Stomach (tissue), 9 donors: ENCODE measurements around the gene RPS2. TPM values are rescaled to one million over a fixed set of nuclear protein-coding genes. Genes with fewer than 3 reads are reported as not detected.
"Not testable (repeated sequence)": the region's sequence is repeated elsewhere in the genome, so short reads cannot be mapped to it uniquely, and the experiment has no call there.

Experiments used
- DNase-seq, 2 donors: peaks; one replicate each; pipeline versions ENCODE4 v3.0.0 to v3.0.0-alpha.2; 2013 to 2019
- H3K27ac ChIP-seq, 5 donors: fragments of 200-600 bp in 4 of 5; sonication (generic) in 4 of 5; one replicate each; pipeline ENCODE4 v1.5.1; 2013 to 2019; ENCODE audit warnings: mild to moderate bottlenecking in 1 of 5, moderate library complexity in 1 of 5
- H3K27me3 ChIP-seq, 3 donors: fragments of 200-600 bp; sonication (generic); one replicate each; pipeline ENCODE4 v1.5.1; 2017 to 2019; ENCODE audit warnings: mixed run types in 1 of 3
- H3K36me3 ChIP-seq, 4 donors: fragments of 200-600 bp; sonication (generic); 1 replicate in 3 of 4; 2 replicates in 1 of 4; pipeline ENCODE4 v1.5.1; 2016 to 2019
- H3K4me1 ChIP-seq, 4 donors: fragments of 200-600 bp; sonication (generic); one replicate each; pipeline ENCODE4 v1.5.1; 2016 to 2019
- H3K4me3 ChIP-seq, 4 donors: fragments of 200-600 bp; sonication (generic) in 3 of 4; one replicate each; pipeline ENCODE4 v1.5.1; 2016 to 2019; ENCODE audit warnings: mild to moderate bottlenecking in 1 of 4
- H3K9me3 ChIP-seq, 4 donors: fragments of 200-600 bp; sonication (generic); one replicate each; pipeline ENCODE4 v1.5.1; 2016 to 2019
- EP300 ChIP-seq: sonication (generic); formaldehyde crosslinking; IDR thresholded peaks from one replicate; pipeline ENCODE4 v1.6.1; 2017; ENCODE audit warnings: antibody characterized with exemption
- POLR2A ChIP-seq, 4 donors: fragments of 450-650 bp; IDR thresholded peaks; one replicate each; pipeline ENCODE4 v1.6.1; 2016; ENCODE audit warnings: antibody characterized with exemption in 4 of 4, control low read depth in 2 of 4, mild to moderate bottlenecking in 1 of 4, moderate library complexity in 1 of 4
- POLR2AphosphoS5 ChIP-seq, 3 donors: sonication (generic); formaldehyde crosslinking; IDR thresholded peaks; one replicate each; pipeline ENCODE4 v1.6.1; 2016; ENCODE audit warnings: antibody characterized with exemption in 3 of 3
- WGBS, 5 donors: extraction: QIAGEN DNeasy Blood & Tissue Kit in 3 of 5; methylation state at CpG; one replicate each; pipeline versions ENCODE4 v1.1.5 to v1.1.7; 2013 to 2018; 5-methylcytosine and 5-hydroxymethylcytosine counted together
- intact Hi-C: fragments of 100-400 bp; cut with DNase I; formaldehyde crosslinking; loops from one replicate; pipeline ENCODE4 v1.15.1; 2023; ENCODE audit warnings: low total_unique reads
- polyA plus RNA-seq, 3 donors: library from polyadenylated mRNA; stranded (reverse); fragments of 200-250 nt; gene quantifications; one replicate each; pipeline ENCODE4 v1.2.3, GENCODE V29; 2013
- total RNA-seq, 5 donors: library from RNA; depleted of rRNA; stranded (reverse); fragments of >200 nt; gene quantifications; one replicate each; pipeline versions ENCODE4 v1.1.0 to v1.2.3, GENCODE V29; 2014 to 2016
- TF ChIP-seq, protein P1 (sequence below), 7 experiments: fragments of 450-650 bp in 4 of 7; fragments of 200-600 bp in 3 of 7; sonication (generic) in 3 of 7; IDR thresholded peaks; one replicate each; pipeline ENCODE4 v1.5.1; 2016 to 2019; ENCODE audit warnings: antibody characterized with exemption in 7 of 7, control low read depth in 2 of 7, mild to moderate bottlenecking in 1 of 7
- donor health status: healthy with polysubstance abuse.
- donor health status: Bipolar disorder and iron deficiency.
- donor health status: healthy.

The RPS2 gene
- total and polyA plus RNA-seq, 8 donors = 997 to 4,842 (median 2,511) TPM

DNA sequence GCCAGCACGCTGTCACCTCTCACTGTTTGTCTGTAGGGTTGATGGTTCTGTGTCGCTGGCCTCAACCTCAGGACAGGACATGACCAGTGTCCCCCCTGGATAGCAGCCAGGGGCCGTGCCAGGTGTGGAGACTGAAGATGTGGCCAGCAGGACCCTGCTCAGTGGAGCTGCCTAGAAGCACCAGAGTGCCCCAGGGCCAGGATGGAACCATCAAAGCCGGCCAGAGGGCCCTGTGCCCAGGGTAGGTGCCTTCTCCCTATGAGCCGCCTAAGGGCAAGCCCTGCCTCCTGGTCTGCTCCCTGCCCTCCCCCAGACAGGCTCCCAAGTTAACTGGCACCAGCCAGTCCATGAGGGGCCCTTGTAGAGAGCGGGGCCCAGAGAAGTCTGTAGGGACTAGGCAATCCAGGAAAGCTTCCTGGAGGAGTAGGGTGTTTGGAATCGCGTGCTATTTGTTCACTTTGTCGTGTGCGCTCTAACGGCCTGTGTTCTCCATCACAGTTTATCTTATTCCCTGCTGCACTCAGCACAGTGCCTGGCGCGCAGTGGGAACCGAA lies 5.8 kb downstream of the RPS2 start:
- TF ChIP-seq POLR2AphosphoS5 (IDR thresholded peaks at IDR 0.05) = no peak
- no peak for TF ChIP-seq EP300
- TF ChIP-seq POLR2A (IDR thresholded peaks at IDR 0.05) = no peak
- TF ChIP-seq, protein P1, sequence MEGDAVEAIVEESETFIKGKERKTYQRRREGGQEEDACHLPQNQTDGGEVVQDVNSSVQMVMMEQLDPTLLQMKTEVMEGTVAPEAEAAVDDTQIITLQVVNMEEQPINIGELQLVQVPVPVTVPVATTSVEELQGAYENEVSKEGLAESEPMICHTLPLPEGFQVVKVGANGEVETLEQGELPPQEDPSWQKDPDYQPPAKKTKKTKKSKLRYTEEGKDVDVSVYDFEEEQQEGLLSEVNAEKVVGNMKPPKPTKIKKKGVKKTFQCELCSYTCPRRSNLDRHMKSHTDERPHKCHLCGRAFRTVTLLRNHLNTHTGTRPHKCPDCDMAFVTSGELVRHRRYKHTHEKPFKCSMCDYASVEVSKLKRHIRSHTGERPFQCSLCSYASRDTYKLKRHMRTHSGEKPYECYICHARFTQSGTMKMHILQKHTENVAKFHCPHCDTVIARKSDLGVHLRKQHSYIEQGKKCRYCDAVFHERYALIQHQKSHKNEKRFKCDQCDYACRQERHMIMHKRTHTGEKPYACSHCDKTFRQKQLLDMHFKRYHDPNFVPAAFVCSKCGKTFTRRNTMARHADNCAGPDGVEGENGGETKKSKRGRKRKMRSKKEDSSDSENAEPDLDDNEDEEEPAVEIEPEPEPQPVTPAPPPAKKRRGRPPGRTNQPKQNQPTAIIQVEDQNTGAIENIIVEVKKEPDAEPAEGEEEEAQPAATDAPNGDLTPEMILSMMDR (IDR thresholded peaks at IDR 0.05) = no peak
- Histone ChIP-seq H3K9me3 (no peaks in the 10 kb centered on the region), H3K27me3 (no peaks in the 10 kb centered on the region), H3K4me3 (peak overlapping the region; percentile 63 to 87 (median 78)), H3K27ac (peak overlapping the region; percentile 84 to 97 (median 90)), H3K36me3 (peaks cover 23 to 28% (median 26%) of the 10 kb centered on the region in 4 donors), H3K4me1 (peaks cover 40 to 50% (median 45%) of the 10 kb centered on the region in 4 donors)
- intact Hi-C loops = no loop called here
- DNase-seq = no peak
- 23 to 32% (median 29%) methylated on average over 14 of the region's 14 CpGs for WGBS, 5 donors

DNA sequence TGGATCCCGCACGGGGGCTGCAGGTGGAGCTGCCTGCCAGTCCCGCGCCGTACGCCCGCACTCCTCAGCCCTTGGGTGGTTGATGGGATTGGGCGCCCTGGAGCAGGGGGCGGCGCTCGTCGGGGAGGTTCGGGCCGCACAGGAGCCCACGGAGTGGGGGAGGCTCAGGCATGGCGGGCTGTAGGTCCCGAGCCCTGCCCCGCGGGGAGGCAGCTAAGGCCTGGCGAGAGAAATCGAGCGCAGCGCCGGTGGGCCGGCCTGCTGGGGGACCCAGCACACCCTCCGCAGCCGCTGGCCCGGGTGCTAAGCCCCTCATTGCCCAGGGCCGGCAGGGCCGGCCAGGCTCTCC lies 6.5 kb downstream of the RPS2 start:
- 68 to 93% (median 74%) methylated on average over 23 to 30 of the region's 30 CpGs for WGBS, 5 donors
- DNase-seq, H3K27me3 ChIP-seq, H3K4me3 ChIP-seq, H3K9me3 ChIP-seq, H3K27ac ChIP-seq, intact Hi-C loops: not testable (repeated sequence)
- Histone ChIP-seq H3K4me1 (peaks cover 33 to 43% (median 38%) of the 10 kb centered on the region in 4 donors), H3K36me3 (peaks cover 19 to 23% (median 22%) of the 10 kb centered on the region in 4 donors)

DNA sequence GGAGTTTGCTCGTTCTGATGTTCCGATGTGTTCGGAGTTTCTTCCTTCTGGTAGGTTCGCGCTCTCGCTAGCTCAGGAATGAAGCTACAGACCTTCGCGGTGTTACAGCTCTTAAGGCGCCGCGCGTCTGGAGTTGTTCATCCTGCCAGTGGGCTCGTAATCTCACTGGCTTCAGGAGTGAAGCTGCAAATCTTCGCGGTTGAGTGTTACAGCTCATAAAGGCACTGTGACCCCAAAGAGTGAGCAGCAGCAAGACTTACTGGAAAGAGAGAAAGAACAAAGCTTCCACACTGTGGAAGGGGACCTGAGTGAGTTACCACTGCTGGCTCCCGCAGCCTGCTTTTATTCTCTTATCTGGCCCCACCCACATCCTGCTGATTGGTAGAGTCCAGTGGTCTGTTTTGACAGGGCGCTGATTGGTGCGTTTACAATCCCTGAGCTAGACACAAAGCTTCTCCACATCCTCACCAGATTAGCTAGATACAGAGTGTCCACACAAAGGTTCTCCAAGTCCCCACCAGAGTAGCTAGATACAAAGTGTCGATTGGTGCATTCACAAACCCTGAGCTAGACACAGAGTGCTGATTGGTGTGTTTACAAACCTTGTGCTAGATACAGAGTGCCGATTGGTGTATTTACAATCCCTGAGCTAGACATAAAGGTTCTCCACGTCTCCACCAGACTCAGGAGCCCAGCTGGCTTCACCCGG lies 7.0 kb downstream of the RPS2 start:
- Histone ChIP-seq H3K4me1 (peaks cover 29 to 38% (median 33%) of the 10 kb centered on the region in 4 donors), H3K36me3 (peaks cover 14 to 18% (median 16%) of the 10 kb centered on the region in 4 donors)
- H3K27ac ChIP-seq, intact Hi-C loops, DNase-seq, H3K4me3 ChIP-seq, H3K9me3 ChIP-seq, H3K27me3 ChIP-seq: not testable (repeated sequence)
- WGBS, 5 donors = 79 to 90% (median 82%) methylated on average over 19 to 22 of the region's 22 CpGs

DNA sequence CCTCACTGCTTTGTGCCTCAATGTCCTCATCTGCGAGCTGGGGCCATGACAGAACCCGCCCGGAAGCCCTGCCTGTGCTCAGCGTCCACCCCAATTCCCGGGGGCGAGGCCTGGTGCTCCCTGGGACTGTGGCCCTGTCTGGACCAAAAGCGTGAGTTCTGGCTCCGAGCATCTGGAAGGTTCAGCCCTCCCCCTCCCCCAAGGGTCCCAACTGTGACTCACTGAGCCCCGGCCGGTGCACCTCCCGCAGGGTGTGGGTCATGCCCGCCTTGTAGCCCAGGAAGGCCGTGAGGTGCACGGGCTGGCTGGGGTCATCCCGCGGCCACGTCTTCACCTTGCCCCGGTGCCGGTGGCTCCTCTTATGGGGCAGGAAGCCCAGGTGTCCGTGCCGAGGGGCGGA lies 10.9 kb downstream of the RPS2 start:
- intact Hi-C loops = no loop called here
- TF ChIP-seq POLR2AphosphoS5 (IDR thresholded peaks at IDR 0.05) (no peak), POLR2A (IDR thresholded peaks at IDR 0.05) (no peak), EP300 (no peak)
- TF ChIP-seq, protein P1 (IDR thresholded peaks at IDR 0.05) = no peak
- Histone ChIP-seq H3K36me3 (no peaks in the 10 kb centered on the region), H3K4me1 (peaks cover 2 to 8% (median 2%) of the 10 kb centered on the region in 4 donors), H3K4me3 (no peak overlapping the region), H3K9me3 (no peaks in the 10 kb centered on the region), H3K27ac (no peak overlapping the region), H3K27me3 (no peaks in the 10 kb centered on the region)
- no peak for DNase-seq
- WGBS, 5 donors = 86 to 94% (median 93%) methylated on average over 8 to 22 of the region's 22 CpGs

DNA sequence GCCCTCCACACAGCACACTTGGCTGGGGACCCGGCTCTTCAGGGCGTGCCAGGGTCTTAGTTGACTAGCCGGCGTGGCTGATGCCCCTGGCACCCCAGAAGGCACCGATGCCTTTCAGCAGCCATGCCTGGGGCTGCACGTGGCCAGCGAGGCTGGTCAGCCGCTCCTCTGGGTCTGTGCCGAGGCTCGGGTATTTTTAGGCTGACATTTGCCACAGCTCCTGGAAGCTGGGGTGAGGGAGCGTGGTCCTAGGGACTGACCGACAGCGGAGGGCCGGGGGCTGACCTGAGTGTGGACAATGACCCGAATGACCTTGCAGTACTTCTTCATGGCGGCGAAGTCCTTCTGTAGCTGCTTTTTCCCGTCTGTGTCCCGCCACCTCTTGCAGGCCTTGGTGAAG lies 14.1 kb downstream of the RPS2 start:
- H3K27me3 ChIP-seq = no peaks in the 10 kb centered on the region
- no peak overlapping the region for H3K4me3 ChIP-seq
- H3K9me3 ChIP-seq = no peaks in the 10 kb centered on the region
- TF ChIP-seq, protein P1 (IDR thresholded peaks at IDR 0.05) = no peak
- no peak for TF ChIP-seq POLR2A (IDR thresholded peaks at IDR 0.05)
- no peak for TF ChIP-seq EP300
- TF ChIP-seq POLR2AphosphoS5 (IDR thresholded peaks at IDR 0.05) = no peak
- no peaks in the 10 kb centered on the region for H3K36me3 ChIP-seq
- H3K27ac ChIP-seq = no peak overlapping the region
- DNase-seq = no peak
- 81 to 86% (median 85%) methylated on average over 12 to 19 of the region's 19 CpGs for WGBS, 5 donors
- peaks cover 0 to 5% (median 0%) of the 10 kb centered on the region in 4 donors for H3K4me1 ChIP-seq
- intact Hi-C loops = no loop called here
